GM21515 (cell line): ENCODE measurements around the gene ZNF750.

Experiments
- ATAC-seq: cut with Tn5 transposase; IDR thresholded peaks from one replicate; pipeline ENCODE4 v1.9.1; 2021; ENCODE audit not compliant: unreplicated experiment

Gene ZNF750

GRCh38 chr17:82836823-82837357 lies 2.9 kb downstream of the ZNF750 start:
- no peak for ATAC-seq

GRCh38 chr17:82835766-82836512 lies 3.9 kb downstream of the ZNF750 start:
- ATAC-seq = no peak

- ATAC-seq = no peak
Measured at GRCh38 chr17:82835122-82835521, 4.7 kb downstream of the ZNF750 start.

- ATAC-seq = no peak
Measured at GRCh38 chr17:82832881-82833475, 6.8 kb downstream of the ZNF750 start.

- no peak for ATAC-seq
Measured at GRCh38 chr17:82832411-82832810, 7.4 kb downstream of the ZNF750 start.

GRCh38 chr17:82831818-82832200 lies 8.0 kb downstream of the ZNF750 start:
- no peak for ATAC-seq

- no peak for ATAC-seq
Measured at GRCh38 chr17:82831041-82831817, 8.6 kb downstream of the ZNF750 start.

GRCh38 chr17:82830249-82830661 lies 9.6 kb downstream of the ZNF750 start:
- ATAC-seq = no peak

- no peak for ATAC-seq
Measured at GRCh38 chr17:82828875-82829487, 10.8 kb downstream of the ZNF750 start.

GRCh38 chr17:82826956-82827355 lies 12.9 kb downstream of the ZNF750 start:
- ATAC-seq = no peak

GRCh38 chr17:82826211-82826610 lies 13.6 kb downstream of the ZNF750 start:
- no peak for ATAC-seq

- no peak for ATAC-seq
Measured at GRCh38 chr17:82825540-82826124, 14.2 kb downstream of the ZNF750 start.

- ATAC-seq = no peak
Measured at GRCh38 chr17:82823004-82823403, 16.8 kb downstream of the ZNF750 start.

- ATAC-seq = no peak
Measured at GRCh38 chr17:82822281-82822680, 17.5 kb downstream of the ZNF750 start.

GRCh38 chr17:82821554-82821953 lies 18.3 kb downstream of the ZNF750 start:
- no peak for ATAC-seq

GRCh38 chr17:82820278-82821251 lies 19.3 kb downstream of the ZNF750 start:
- no peak for ATAC-seq

GRCh38 chr17:82817947-82818346 lies 21.9 kb downstream of the ZNF750 start:
- ATAC-seq = no peak

- ATAC-seq = no peak
Measured at GRCh38 chr17:82816358-82816757, 23.5 kb downstream of the ZNF750 start.

GRCh38 chr17:82815790-82816305 lies 24.0 kb downstream of the ZNF750 start:
- ATAC-seq = no peak

- ATAC-seq = no peak
Measured at GRCh38 chr17:82815354-82815753, 24.5 kb downstream of the ZNF750 start.
